Memory B cell (primary cell): Measurements from ENCODE around the gene TNS1.

Source experiments
- ATAC-seq: fragments of 150-1000 bp; cut with Tn5 transposase; 2 replicates; pipeline ENCODE4 v1.10.0; 2021; ENCODE audit warnings: low read depth, mild to moderate bottlenecking, moderate library complexity
- DNase-seq, 2 donors: peaks; one replicate each; pipeline ENCODE4 v3.0.0; 2022; ENCODE audit warnings: low spot score in 2 of 2
- H3K27ac Mint-ChIP-seq: one replicate; pipeline ENCODE4 v1.8.0; 2022; ENCODE audit warnings: mild to moderate bottlenecking, moderate library complexity, mixed read lengths
- H3K27me3 Mint-ChIP-seq: one replicate; pipeline ENCODE4 v1.8.0; 2022; ENCODE audit warnings: mixed read lengths
- H3K36me3 Mint-ChIP-seq: one replicate; pipeline ENCODE4 v1.8.0; 2022; ENCODE audit warnings: mild to moderate bottlenecking, mixed read lengths
- H3K4me1 Mint-ChIP-seq: one replicate; pipeline ENCODE4 v1.8.0; 2022; ENCODE audit warnings: mixed read lengths
- H3K4me3 Mint-ChIP-seq: one replicate; pipeline ENCODE4 v1.8.0; 2022; ENCODE audit warnings: mild to moderate bottlenecking, moderate library complexity, mixed read lengths
- H3K9me3 Mint-ChIP-seq: one replicate; pipeline ENCODE4 v1.8.0; 2022; ENCODE audit warnings: mixed read lengths

Gene TNS1

DNA sequence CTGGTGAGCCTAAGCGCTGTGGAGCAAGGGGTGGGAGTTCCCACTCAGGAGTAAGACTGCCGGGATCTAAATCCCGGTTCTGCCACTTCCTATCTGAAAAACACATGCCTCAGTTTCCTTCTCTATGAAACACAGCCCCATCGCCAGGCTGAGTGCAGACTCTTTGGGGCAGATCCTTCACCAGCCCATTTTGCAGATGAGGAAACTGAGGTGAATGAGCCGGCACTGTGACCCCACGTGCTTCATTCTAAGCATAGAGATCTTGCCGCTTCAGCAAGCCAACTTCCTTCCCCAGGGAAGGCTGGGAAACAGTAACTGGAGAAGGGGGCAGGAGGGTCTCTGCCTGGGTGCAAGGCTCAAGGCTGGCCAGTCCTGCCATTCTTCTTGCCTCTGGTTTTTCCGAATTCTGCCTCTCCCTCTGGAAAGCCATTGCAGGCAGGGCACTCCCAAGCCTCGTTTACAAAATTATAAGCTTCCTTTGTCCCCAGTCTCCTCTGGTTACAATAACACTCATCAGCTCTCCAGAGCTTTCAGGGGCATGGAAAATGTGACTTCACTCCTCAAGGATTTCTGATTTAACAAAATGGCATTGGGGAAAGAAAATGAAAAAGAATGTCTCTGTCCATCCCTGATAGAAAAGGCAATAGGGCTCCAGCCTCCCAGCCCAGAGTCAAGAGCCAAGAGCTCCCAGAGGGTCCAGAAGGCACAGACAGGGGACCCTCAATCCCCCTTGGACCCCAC lies 249.2 kb downstream of the TNS1 start:
- H3K4me3 Mint-ChIP-seq = no peak overlapping the region
- no peak for ATAC-seq
- H3K27me3 Mint-ChIP-seq = peaks cover 18% of the 10 kb centered on the region
- DNase-seq = no peak
- no peak overlapping the region for H3K27ac Mint-ChIP-seq
- H3K36me3 Mint-ChIP-seq = peaks cover 3% of the 10 kb centered on the region
- H3K9me3 Mint-ChIP-seq = peaks cover 1% of the 10 kb centered on the region
- H3K4me1 Mint-ChIP-seq = peaks cover 2% of the 10 kb centered on the region

DNA sequence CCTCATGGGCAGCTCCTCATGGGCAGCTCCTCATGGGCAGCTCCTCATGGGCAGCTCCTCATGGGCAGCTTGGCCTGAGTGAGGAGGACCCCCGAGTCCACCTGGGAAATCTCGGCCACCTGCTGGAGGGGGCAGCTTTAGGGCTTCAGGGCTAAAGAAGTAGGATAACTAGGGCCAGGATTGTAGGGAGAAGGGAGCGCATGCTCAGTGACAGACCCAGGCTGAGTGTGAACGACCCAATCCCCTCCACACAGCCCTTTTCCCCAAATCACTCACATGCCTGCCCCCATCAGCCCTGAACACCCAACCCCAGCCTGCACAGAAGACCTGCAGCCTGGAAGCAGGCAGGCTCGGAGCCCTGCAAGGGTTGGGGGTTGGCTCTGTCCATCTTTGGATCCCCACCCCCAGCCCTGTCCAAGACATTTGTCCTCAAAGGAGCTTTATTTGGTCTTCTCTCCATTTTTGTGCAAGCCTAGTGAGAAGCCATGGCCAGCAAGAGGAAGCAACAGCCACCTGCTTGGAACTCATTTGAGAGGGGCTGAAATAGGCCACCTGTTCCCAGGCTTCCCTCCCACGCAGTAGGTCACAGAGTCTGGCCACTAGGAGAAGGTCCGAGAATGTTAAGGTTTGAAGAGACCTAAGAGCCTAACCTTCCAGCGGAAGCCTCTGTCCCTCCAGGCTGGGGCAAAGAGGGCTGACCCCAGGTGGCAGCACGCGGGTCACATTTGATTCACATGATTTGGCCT lies 249.9 kb downstream of the TNS1 start:
- Mint-ChIP-seq H3K27me3 (peaks cover 18% of the 10 kb centered on the region), H3K4me1 (peaks cover 2% of the 10 kb centered on the region), H3K4me3 (no peak overlapping the region), H3K9me3 (peaks cover 1% of the 10 kb centered on the region), H3K27ac (no peak overlapping the region), H3K36me3 (peaks cover 3% of the 10 kb centered on the region)
- ATAC-seq (no peak), DNase-seq (no peak)

DNA sequence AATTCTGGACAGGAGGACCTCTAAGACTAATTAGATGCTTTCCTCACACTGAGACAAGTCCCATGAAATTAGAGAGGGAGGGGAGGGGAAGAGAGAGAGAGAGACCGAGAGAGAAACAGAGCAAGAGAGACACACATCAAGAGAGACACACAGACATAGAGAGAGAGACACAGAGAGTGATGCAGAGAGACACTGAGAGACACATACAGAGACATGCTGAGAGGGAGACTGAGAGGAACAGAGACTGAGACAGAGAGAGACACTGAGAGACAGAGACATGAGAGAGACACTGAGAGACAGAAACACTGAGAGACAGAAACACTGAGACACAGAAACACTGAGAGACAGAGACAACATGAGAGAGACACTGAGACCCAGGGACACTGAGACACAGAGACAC lies 250.8 kb downstream of the TNS1 start:
- DNase-seq (no peak), ATAC-seq (no peak)
- peaks cover 2% of the 10 kb centered on the region for H3K4me1 Mint-ChIP-seq
- peaks cover 3% of the 10 kb centered on the region for H3K36me3 Mint-ChIP-seq
- H3K9me3 Mint-ChIP-seq = peaks cover 2% of the 10 kb centered on the region
- H3K4me3 Mint-ChIP-seq = no peak overlapping the region
- peaks cover 18% of the 10 kb centered on the region for H3K27me3 Mint-ChIP-seq
- H3K27ac Mint-ChIP-seq = no peak overlapping the region

DNA sequence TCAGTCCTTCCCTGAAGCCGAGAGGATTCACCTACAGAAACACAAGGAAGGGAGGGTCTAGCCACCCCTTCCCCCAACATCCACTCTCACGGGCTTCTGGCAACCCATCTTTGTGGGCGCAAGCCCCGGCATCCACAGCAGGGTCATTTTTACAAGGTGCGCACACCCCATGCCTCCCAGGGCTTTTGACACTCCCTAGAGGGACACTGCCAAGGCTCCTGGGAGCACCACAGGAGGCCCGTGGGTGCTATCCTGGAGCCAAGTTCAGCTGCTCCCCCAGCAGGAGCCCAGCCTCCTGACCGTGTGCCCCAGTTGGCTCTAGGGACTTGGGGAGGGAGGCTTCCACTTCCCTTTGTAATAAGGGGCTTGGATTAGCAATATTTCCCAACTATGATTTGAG lies 251.6 kb downstream of the TNS1 start:
- peaks cover 3% of the 10 kb centered on the region for H3K36me3 Mint-ChIP-seq
- no peak overlapping the region for H3K27ac Mint-ChIP-seq
- H3K4me1 Mint-ChIP-seq = no peaks in the 10 kb centered on the region
- no peak overlapping the region for H3K4me3 Mint-ChIP-seq
- peaks cover 17% of the 10 kb centered on the region for H3K27me3 Mint-ChIP-seq
- peaks cover 2% of the 10 kb centered on the region for H3K9me3 Mint-ChIP-seq
- DNase-seq (no peak), ATAC-seq (no peak)
